DND-41 (cell line): ENCODE data around the gene PTPRN2.

Experiments
- ATAC-seq: fragments of 200-7000 bp; cut with Tn5 transposase; 3 replicates; pipeline ENCODE4 v1.9.1; 2021; ENCODE audit warnings: low read depth; ENCODE audit not compliant: insufficient read depth
- DNase-seq: peaks from one replicate; pipeline ENCODE4 v3.0.0-alpha.2; 2020
- H2AFZ ChIP-seq: 2 replicates; pipeline ENCODE4 v1.6.0; 2012; ENCODE audit warnings: low read depth, low read length
- H3K27ac ChIP-seq: 2 replicates; pipeline ENCODE4 v1.5.1; 2012; ENCODE audit warnings: low read length, inconsistent platforms
- H3K27me3 ChIP-seq: fragments of 200-600 bp; sonication (generic); 2 replicates; pipeline ENCODE4 v1.6.0; 2012; ENCODE audit warnings: low read length, mild to moderate bottlenecking, inconsistent platforms; ENCODE audit not compliant: insufficient read depth, poor library complexity
- H3K36me3 ChIP-seq: 2 replicates; pipeline ENCODE4 v1.5.1; 2012; ENCODE audit warnings: low read length, inconsistent platforms; ENCODE audit not compliant: insufficient read depth
- H3K4me1 ChIP-seq: 2 replicates; pipeline ENCODE4 v1.5.1; 2012; ENCODE audit warnings: mild to moderate bottlenecking, low read length; ENCODE audit not compliant: insufficient read depth
- H3K4me2 ChIP-seq: 2 replicates; pipeline ENCODE4 v1.6.0; 2012; ENCODE audit warnings: mild to moderate bottlenecking, moderate library complexity, low read length, inconsistent platforms; ENCODE audit not compliant: insufficient read depth
- H3K4me3 ChIP-seq, 2 experiments: fragments of 200-600 bp in 1 of 2; shearing (Covaris generic) in 1 of 2; 2 replicates each; pipeline ENCODE4 v1.5.1; 2012 to 2016; ENCODE audit warnings: inconsistent platforms in 2 of 2, low read length in 2 of 2, mild to moderate bottlenecking in 2 of 2, low read depth in 1 of 2, moderate library complexity in 1 of 2
- H3K79me2 ChIP-seq: 2 replicates; pipeline ENCODE4 v1.6.0; 2012; ENCODE audit warnings: low read length, inconsistent platforms; ENCODE audit not compliant: insufficient read depth
- H3K9ac ChIP-seq: 2 replicates; pipeline ENCODE4 v1.6.0; 2012; ENCODE audit warnings: low read depth, mild to moderate bottlenecking, inconsistent platforms, low read length, moderate library complexity
- H3K9me3 ChIP-seq: 2 replicates; pipeline ENCODE4 v1.5.1; 2012; ENCODE audit warnings: low read length, moderate library complexity, mild to moderate bottlenecking, inconsistent platforms; ENCODE audit not compliant: insufficient read depth, severe bottlenecking
- H4K20me1 ChIP-seq: 2 replicates; pipeline ENCODE4 v1.6.0; 2012; ENCODE audit warnings: low read length; ENCODE audit not compliant: insufficient read depth
- CTCF ChIP-seq: IDR thresholded peaks from 2 replicates; pipeline ENCODE4 v1.5.1; 2012; ENCODE audit warnings: borderline replicate concordance, low read length, moderate library complexity, mild to moderate bottlenecking; ENCODE audit not compliant: poor library complexity, severe bottlenecking; ENCODE audit errors: extremely low read depth
- EZH2 ChIP-seq: IDR thresholded peaks from 3 replicates; pipeline ENCODE4 v1.6.1; 2012; ENCODE audit warnings: borderline replicate concordance, low read depth, mild to moderate bottlenecking, moderate library complexity, low read length, inconsistent platforms; ENCODE audit not compliant: severe bottlenecking

The PTPRN2 gene

GRCh38 chr7:157609516-157609915 lies 978.1 kb downstream of the PTPRN2 start:
- H3K9me3 ChIP-seq, result no peaks in the 10 kb centered on the region
- no peak overlapping the region for H3K9ac ChIP-seq
- no peaks in the 10 kb centered on the region for H3K27me3 ChIP-seq
- no peak for TF ChIP-seq EZH2
- no peak for TF ChIP-seq CTCF
- H3K4me1 ChIP-seq, result peaks cover 23% of the 10 kb centered on the region
- no peak for DNase-seq
- H4K20me1 ChIP-seq, result no peaks in the 10 kb centered on the region
- no peak overlapping the region for H3K4me2 ChIP-seq
- ATAC-seq, result no peak
- H3K27ac ChIP-seq, result peak overlapping the region; percentile 35; the same call in 1 of the 2 replicates
- no peak overlapping the region for H2AFZ ChIP-seq
- H3K4me3 ChIP-seq, result no peak overlapping the region
- H3K79me2 ChIP-seq, result no peaks in the 10 kb centered on the region
- peaks cover 87% of the 10 kb centered on the region for H3K36me3 ChIP-seq

- H3K4me1 ChIP-seq, result peaks cover 3% of the 10 kb centered on the region; the same call in 1 of the 2 replicates
- TF ChIP-seq CTCF, result no peak
- no peak for TF ChIP-seq EZH2
- peak overlapping the region; percentile 29 for H3K27ac ChIP-seq
- ATAC-seq, result no peak
- H2AFZ ChIP-seq, result no peak overlapping the region
- H3K9me3 ChIP-seq, result no peaks in the 10 kb centered on the region
- peaks cover 87% of the 10 kb centered on the region for H3K36me3 ChIP-seq
- peaks cover 2% of the 10 kb centered on the region; the same call in 1 of the 2 replicates for H4K20me1 ChIP-seq
- no peak overlapping the region for H3K4me3 ChIP-seq
- no peaks in the 10 kb centered on the region for H3K27me3 ChIP-seq
- no peak overlapping the region for H3K9ac ChIP-seq
- H3K79me2 ChIP-seq, result no peaks in the 10 kb centered on the region
- DNase-seq, result no peak
- H3K4me2 ChIP-seq, result no peak overlapping the region
Observed at GRCh38 chr7:157607218-157607617, 980.4 kb downstream of the PTPRN2 start.

GRCh38 chr7:157606140-157606539 lies 981.5 kb downstream of the PTPRN2 start:
- Histone ChIP-seq H3K4me1 (no peaks in the 10 kb centered on the region), H3K36me3 (peaks cover 86% of the 10 kb centered on the region), H3K9me3 (no peaks in the 10 kb centered on the region), H4K20me1 (peaks cover 2% of the 10 kb centered on the region; the same call in 1 of the 2 replicates), H3K27me3 (no peaks in the 10 kb centered on the region), H2AFZ (no peak overlapping the region), H3K4me2 (no peak overlapping the region), H3K27ac (peak overlapping the region; percentile 57), H3K4me3 (no peak overlapping the region), H3K9ac (no peak overlapping the region), H3K79me2 (no peaks in the 10 kb centered on the region)
- no peak for ATAC-seq
- peak; percentile 43 for DNase-seq
- TF ChIP-seq EZH2 (no peak), CTCF (no peak)

GRCh38 chr7:157605638-157606037 lies 982.0 kb downstream of the PTPRN2 start:
- H3K4me3 ChIP-seq, result no peak overlapping the region
- no peak overlapping the region for H2AFZ ChIP-seq
- no peak for DNase-seq
- no peaks in the 10 kb centered on the region for H3K4me1 ChIP-seq
- no peak overlapping the region for H3K4me2 ChIP-seq
- ATAC-seq, result no peak
- peaks cover 2% of the 10 kb centered on the region; the same call in 1 of the 2 replicates for H4K20me1 ChIP-seq
- H3K9ac ChIP-seq, result no peak overlapping the region
- H3K9me3 ChIP-seq, result no peaks in the 10 kb centered on the region
- peak overlapping the region; percentile 57 for H3K27ac ChIP-seq
- peaks cover 86% of the 10 kb centered on the region for H3K36me3 ChIP-seq
- H3K79me2 ChIP-seq, result no peaks in the 10 kb centered on the region
- H3K27me3 ChIP-seq, result no peaks in the 10 kb centered on the region
- TF ChIP-seq EZH2 (no peak), CTCF (no peak)
